Measurements from ENCODE around the gene KHDC1L.
"Not testable (repeated sequence)": the region's sequence is repeated elsewhere in the genome, so short reads cannot be mapped to it uniquely, and the experiment has no call there.

DNA sequence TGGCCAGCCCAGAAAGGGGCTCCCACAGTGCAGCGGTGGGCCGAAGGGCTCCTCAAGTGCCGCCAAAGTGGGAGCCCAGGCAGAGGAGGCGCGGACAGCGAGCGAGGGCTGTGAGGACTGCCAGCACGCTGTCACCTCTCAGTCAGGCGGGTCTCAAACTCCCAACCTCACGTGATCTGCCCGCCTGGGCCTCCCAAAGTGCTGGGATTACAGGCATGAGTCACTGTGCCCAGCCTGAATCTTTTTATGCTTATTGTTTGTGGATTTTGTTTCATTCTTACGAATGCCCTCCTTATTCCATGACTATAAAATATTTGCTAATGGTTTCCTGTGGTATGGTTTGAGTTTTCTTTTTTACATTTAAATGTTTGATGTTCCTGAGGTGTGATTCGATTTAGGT lies 44.0 kb upstream of the KHDC1L start:
- not testable (repeated sequence) for TF ChIP-seq EZH2 (IDR thresholded peaks at IDR 0.05; ENCODE audit: low read depth, unreplicated experiment); POLR2AphosphoS5 (IDR thresholded peaks at IDR 0.05; ENCODE audit: low read depth); EZH2phosphoT487 (IDR thresholded peaks at IDR 0.05; ENCODE audit: unreplicated experiment); JUNB (IDR thresholded peaks at IDR 0.05; ENCODE audit: unreplicated experiment); CREB1 (CRISPR knock-in tag; IDR thresholded peaks at IDR 0.05; ENCODE audit: low read depth); NANOG (IDR thresholded peaks at IDR 0.05; ENCODE audit: borderline replicate concordance); STAT1 (IDR thresholded peaks at IDR 0.05; ENCODE audit: unreplicated experiment)
- TF ChIP-seq, protein P1, sequence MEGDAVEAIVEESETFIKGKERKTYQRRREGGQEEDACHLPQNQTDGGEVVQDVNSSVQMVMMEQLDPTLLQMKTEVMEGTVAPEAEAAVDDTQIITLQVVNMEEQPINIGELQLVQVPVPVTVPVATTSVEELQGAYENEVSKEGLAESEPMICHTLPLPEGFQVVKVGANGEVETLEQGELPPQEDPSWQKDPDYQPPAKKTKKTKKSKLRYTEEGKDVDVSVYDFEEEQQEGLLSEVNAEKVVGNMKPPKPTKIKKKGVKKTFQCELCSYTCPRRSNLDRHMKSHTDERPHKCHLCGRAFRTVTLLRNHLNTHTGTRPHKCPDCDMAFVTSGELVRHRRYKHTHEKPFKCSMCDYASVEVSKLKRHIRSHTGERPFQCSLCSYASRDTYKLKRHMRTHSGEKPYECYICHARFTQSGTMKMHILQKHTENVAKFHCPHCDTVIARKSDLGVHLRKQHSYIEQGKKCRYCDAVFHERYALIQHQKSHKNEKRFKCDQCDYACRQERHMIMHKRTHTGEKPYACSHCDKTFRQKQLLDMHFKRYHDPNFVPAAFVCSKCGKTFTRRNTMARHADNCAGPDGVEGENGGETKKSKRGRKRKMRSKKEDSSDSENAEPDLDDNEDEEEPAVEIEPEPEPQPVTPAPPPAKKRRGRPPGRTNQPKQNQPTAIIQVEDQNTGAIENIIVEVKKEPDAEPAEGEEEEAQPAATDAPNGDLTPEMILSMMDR (conservative IDR thresholded peaks at IDR 0.05; ENCODE audit: low read depth in 2 of 2): not testable (repeated sequence)
- TF ChIP-seq, protein P2, sequence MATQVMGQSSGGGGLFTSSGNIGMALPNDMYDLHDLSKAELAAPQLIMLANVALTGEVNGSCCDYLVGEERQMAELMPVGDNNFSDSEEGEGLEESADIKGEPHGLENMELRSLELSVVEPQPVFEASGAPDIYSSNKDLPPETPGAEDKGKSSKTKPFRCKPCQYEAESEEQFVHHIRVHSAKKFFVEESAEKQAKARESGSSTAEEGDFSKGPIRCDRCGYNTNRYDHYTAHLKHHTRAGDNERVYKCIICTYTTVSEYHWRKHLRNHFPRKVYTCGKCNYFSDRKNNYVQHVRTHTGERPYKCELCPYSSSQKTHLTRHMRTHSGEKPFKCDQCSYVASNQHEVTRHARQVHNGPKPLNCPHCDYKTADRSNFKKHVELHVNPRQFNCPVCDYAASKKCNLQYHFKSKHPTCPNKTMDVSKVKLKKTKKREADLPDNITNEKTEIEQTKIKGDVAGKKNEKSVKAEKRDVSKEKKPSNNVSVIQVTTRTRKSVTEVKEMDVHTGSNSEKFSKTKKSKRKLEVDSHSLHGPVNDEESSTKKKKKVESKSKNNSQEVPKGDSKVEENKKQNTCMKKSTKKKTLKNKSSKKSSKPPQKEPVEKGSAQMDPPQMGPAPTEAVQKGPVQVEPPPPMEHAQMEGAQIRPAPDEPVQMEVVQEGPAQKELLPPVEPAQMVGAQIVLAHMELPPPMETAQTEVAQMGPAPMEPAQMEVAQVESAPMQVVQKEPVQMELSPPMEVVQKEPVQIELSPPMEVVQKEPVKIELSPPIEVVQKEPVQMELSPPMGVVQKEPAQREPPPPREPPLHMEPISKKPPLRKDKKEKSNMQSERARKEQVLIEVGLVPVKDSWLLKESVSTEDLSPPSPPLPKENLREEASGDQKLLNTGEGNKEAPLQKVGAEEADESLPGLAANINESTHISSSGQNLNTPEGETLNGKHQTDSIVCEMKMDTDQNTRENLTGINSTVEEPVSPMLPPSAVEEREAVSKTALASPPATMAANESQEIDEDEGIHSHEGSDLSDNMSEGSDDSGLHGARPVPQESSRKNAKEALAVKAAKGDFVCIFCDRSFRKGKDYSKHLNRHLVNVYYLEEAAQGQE (IDR thresholded peaks at IDR 0.05; ENCODE audit: unreplicated experiment): not testable (repeated sequence)
